Activated CD4-positive, alpha-beta T cell treated with anti-CD3 and anti-CD28 coated beads for 24 hours (primary cell): ENCODE data around the gene RAP1B.

Source experiments
- DNase-seq, 2 donors: peaks; one replicate each; pipeline ENCODE4 v3.0.0-alpha.2; 2020; ENCODE audit warnings: low read depth in 2 of 2

The RAP1B gene

GRCh38 chr12:68699486-68699885 is 88.8 kb downstream of the RAP1B start:
- DNase-seq = no peak
